ENCODE data around the gene PIK3R5.

Gene PIK3R5

DNA sequence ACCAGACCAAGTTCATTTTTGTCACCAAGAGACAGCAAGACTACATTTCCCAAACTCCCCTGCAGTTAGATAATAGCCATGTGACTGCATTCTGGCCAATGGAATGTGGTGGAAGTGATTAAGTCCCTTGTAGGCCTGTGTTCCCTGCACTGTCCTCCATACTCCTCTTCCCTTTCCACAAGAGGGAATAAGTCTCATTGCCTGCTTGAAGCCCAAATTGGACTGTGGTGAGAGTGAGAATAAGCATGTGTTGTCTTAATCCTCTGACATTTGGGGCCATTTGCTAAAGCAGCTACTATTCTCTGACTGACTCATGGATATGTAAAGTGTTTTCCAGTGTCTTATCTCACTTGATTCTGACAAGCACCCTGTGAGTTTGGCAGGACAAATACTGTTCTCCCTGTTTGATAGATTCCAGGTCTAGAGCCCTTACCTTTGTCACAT, 118.7 kb downstream of the PIK3R5 start:
- no peak for TF ChIP-seq CTCF (conservative IDR thresholded peaks at IDR 0.05; ENCODE audit: low read length)

GRCh38 chr17:8844229-8845218, 121.0 kb downstream of the PIK3R5 start:
- no peak for TF ChIP-seq CTCF (conservative IDR thresholded peaks at IDR 0.05; ENCODE audit: low read length)
- DNase-seq (ENCODE audit: low read depth), result peak; percentile 9
- no peak overlapping the region for H3K4me3 ChIP-seq (ENCODE audit: low read length)

More for the DNA sequence above, 118.7 kb downstream of the PIK3R5 start:
- peak; percentile 45 for DNase-seq (ENCODE audit: low read depth)
- H3K4me3 ChIP-seq (ENCODE audit: low read length), result no peak overlapping the region

DNA sequence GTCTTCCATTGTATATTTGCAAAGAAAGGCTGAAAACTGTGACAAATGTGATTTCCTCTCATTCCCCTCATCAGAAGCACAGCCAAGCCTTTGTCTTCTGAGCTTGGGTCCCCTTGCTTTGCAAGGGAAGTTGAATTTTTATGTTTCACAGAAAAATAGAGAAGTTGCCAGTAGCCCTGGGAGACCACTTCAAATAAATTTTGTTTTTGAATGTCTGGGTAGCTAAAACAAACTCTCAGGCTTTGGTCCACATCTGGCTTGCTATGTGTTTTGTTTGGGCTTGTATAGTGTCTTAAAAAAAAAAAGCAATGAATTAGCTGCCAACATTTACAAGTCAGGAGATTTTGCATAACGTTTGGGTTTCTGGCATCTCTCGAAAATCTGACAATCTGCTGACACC, 122.2 kb downstream of the PIK3R5 start:
- DNase-seq (ENCODE audit: low read depth), result no peak
- H3K4me3 ChIP-seq (ENCODE audit: low read length), result no peak overlapping the region
- TF ChIP-seq CTCF (conservative IDR thresholded peaks at IDR 0.05; ENCODE audit: low read length), result no peak

- no peak for TF ChIP-seq CTCF (conservative IDR thresholded peaks at IDR 0.05; ENCODE audit: low read length)
- H3K4me3 ChIP-seq (ENCODE audit: low read length), result no peak overlapping the region
- DNase-seq (ENCODE audit: low read depth), result no peak
These were observed 123.7 kb downstream of the PIK3R5 start for GRCh38 chr17:8841844-8842243.

GRCh38 chr17:8839410-8839935, 126.0 kb downstream of the PIK3R5 start:
- no peak for TF ChIP-seq CTCF (conservative IDR thresholded peaks at IDR 0.05; ENCODE audit: low read length)
- H3K4me3 ChIP-seq (ENCODE audit: low read length), result no peak overlapping the region
- no peak for DNase-seq (ENCODE audit: low read depth)

- no peak for DNase-seq (ENCODE audit: low read depth)
- TF ChIP-seq CTCF (conservative IDR thresholded peaks at IDR 0.05; ENCODE audit: low read length), result no peak
- H3K4me3 ChIP-seq (ENCODE audit: low read length), result no peak overlapping the region
These were observed 126.9 kb downstream of the PIK3R5 start for GRCh38 chr17:8838551-8839095.

All from AG10803 (cell line).